G401 (cell line): ENCODE measurements around the gene NUMBL. TPM values are rescaled to one million over a fixed set of nuclear protein-coding genes. Genes with fewer than 3 reads are reported as not detected.
A peak's percentile ranks its signal among the peaks of the same experiment; 100 is the strongest.

Experiments used
- DNase-seq: peaks from one replicate; pipeline ENCODE4 v3.0.0-alpha.2; 2015; ENCODE audit warnings: low spot score
- in situ Hi-C: cut with HindIII; loops from 2 replicates; pipeline ENCODE4 v1.10.0; 2016; ENCODE audit warnings: low sequenced_read_pairs, mixed read lengths
- total RNA-seq: library from RNA; depleted of rRNA; stranded (reverse); fragments of >200 nt; shearing (Covaris generic); gene quantifications from 2 replicates; pipeline ENCODE4 v1.2.3, GENCODE V29; 2014

The NUMBL gene
- total RNA-seq, 1 experiment from 2014 or later = 25.1 TPM

- in situ Hi-C loops = no loop called here
Measured at GRCh38 chr19:40717325-40717879, 27.0 kb upstream of the NUMBL start.

GRCh38 chr19:40716482-40717324 lies 26.3 kb upstream of the NUMBL start, which contains the start of the genes COQ8B and ITPKC:
Gene COQ8B (minus strand): TSS chr19:40716886. CDS start chr19:40714632, 2,254 bp downstream.
Gene ITPKC (plus strand): TSS chr19:40717112. CDS start chr19:40717136, 24 bp downstream.
- peak; percentile 99 for DNase-seq
- in situ Hi-C loops = no loop called here

More at GRCh38 chr19:40717325-40717879, 27.0 kb upstream of the NUMBL start:
- DNase-seq = no peak

- no peak for DNase-seq
- in situ Hi-C loops = no loop called here
Measured at GRCh38 chr19:40716031-40716481, 25.6 kb upstream of the NUMBL start.

- in situ Hi-C loops = no loop called here
Measured at GRCh38 chr19:40714441-40715299, 24.2 kb upstream of the NUMBL start.

GRCh38 chr19:40713939-40714338 lies 23.5 kb upstream of the NUMBL start:
- DNase-seq = no peak
- in situ Hi-C loops = no loop called here

More at GRCh38 chr19:40714441-40715299, 24.2 kb upstream of the NUMBL start:
- DNase-seq = peak; percentile 96

- DNase-seq = no peak
- in situ Hi-C loops = no loop called here
Measured at GRCh38 chr19:40709817-40710216, 19.4 kb upstream of the NUMBL start.

- in situ Hi-C loops = no loop called here
- DNase-seq = no peak
Measured at GRCh38 chr19:40707615-40708014, 17.2 kb upstream of the NUMBL start.

- no peak for DNase-seq
- in situ Hi-C loops = no loop called here
Measured at GRCh38 chr19:40705950-40706619, 15.6 kb upstream of the NUMBL start.

GRCh38 chr19:40705362-40705651 lies 14.9 kb upstream of the NUMBL start:
- DNase-seq = no peak
- in situ Hi-C loops = no loop called here

- in situ Hi-C loops = no loop called here
- no peak for DNase-seq
Measured at GRCh38 chr19:40704491-40705361, 14.3 kb upstream of the NUMBL start.

GRCh38 chr19:40703029-40703755 lies 12.7 kb upstream of the NUMBL start:
- DNase-seq = peak; percentile 51
- in situ Hi-C loops = no loop called here

- in situ Hi-C loops = no loop called here
- peak; percentile 89 for DNase-seq
Measured at GRCh38 chr19:40702337-40703012, 12.0 kb upstream of the NUMBL start.

- DNase-seq = no peak
- in situ Hi-C loops = no loop called here
Measured at GRCh38 chr19:40701758-40702157, 11.3 kb upstream of the NUMBL start.

GRCh38 chr19:40700083-40700482 lies 9.6 kb upstream of the NUMBL start:
- in situ Hi-C loops = no loop called here
- DNase-seq = no peak

- no peak for DNase-seq
- in situ Hi-C loops = no loop called here
Measured at GRCh38 chr19:40697007-40697406, 6.6 kb upstream of the NUMBL start.

GRCh38 chr19:40695881-40696280 lies 5.4 kb upstream of the NUMBL start:
- in situ Hi-C loops = no loop called here
- DNase-seq = no peak

- no peak for DNase-seq
- in situ Hi-C loops = no loop called here
Measured at GRCh38 chr19:40693896-40694295, 3.4 kb upstream of the NUMBL start.
